Thyroid gland (tissue), 4 donors: ENCODE results near the gene INPP4A. TPM values are rescaled to one million over a fixed set of nuclear protein-coding genes. Genes with fewer than 3 reads are reported as not detected.

Experiments used
- DNase-seq, 2 donors: peaks; one replicate each; pipeline ENCODE4 v3.0.0-alpha.2; 2019
- H3K27ac ChIP-seq, 3 donors: fragments of 200-600 bp; sonication (generic); 1 replicate in 2 of 3; 2 replicates in 1 of 3; pipeline ENCODE4 v1.5.1; 2016 to 2019; ENCODE audit warnings: mild to moderate bottlenecking in 1 of 3, moderate library complexity in 1 of 3
- H3K27me3 ChIP-seq: fragments of 200-600 bp; sonication (generic); one replicate; pipeline ENCODE4 v1.5.1; 2019
- H3K36me3 ChIP-seq, 2 donors: fragments of 200-600 bp; sonication (generic); one replicate each; pipeline ENCODE4 v1.5.1; 2016 to 2019
- H3K4me1 ChIP-seq, 2 donors: fragments of 200-600 bp; sonication (generic); one replicate each; pipeline ENCODE4 v1.5.1; 2017 to 2019
- H3K4me3 ChIP-seq, 3 donors: fragments of 200-600 bp; sonication (generic); replicated peaks in 1 of 3; 1 replicate in 2 of 3; 2 replicates in 1 of 3; pipeline ENCODE4 v1.5.1; 2016; ENCODE audit warnings: mild to moderate bottlenecking in 1 of 3
- H3K9me3 ChIP-seq: fragments of 200-600 bp; sonication (generic); one replicate; pipeline ENCODE4 v1.5.1; 2017
- CTCF ChIP-seq, 6 experiments: fragments of 200-600 bp in 3 of 6; fragments of 450-650 bp in 3 of 6; sonication (generic) in 3 of 6; IDR thresholded peaks; one replicate each; pipeline ENCODE4 v1.5.1; 2016 to 2019; ENCODE audit warnings: antibody characterized with exemption in 6 of 6, mild to moderate bottlenecking in 2 of 6, inconsistent platforms in 1 of 6, moderate library complexity in 1 of 6
- POLR2A ChIP-seq, 2 donors: fragments of 450-650 bp; IDR thresholded peaks; one replicate each; pipeline ENCODE4 v1.6.1; 2017; ENCODE audit warnings: antibody characterized with exemption in 2 of 2, mild to moderate bottlenecking in 2 of 2, moderate library complexity in 1 of 2
- WGBS, 2 donors: methylation state at CpG; one replicate each; pipeline ENCODE4 v1.1.5; 2017; 5-methylcytosine and 5-hydroxymethylcytosine counted together
- intact Hi-C: fragments of 100-400 bp; cut with DNase I; formaldehyde crosslinking; loops from one replicate; pipeline ENCODE4 v1.15.1; 2023
- total RNA-seq, 4 donors: library from RNA; depleted of rRNA; stranded (reverse); fragments of >200 nt; gene quantifications; one replicate each; pipeline ENCODE4 v1.2.3, GENCODE V29; 2016

The INPP4A gene
- total RNA-seq, 4 donors from 2014 or later = 18.9 to 24.9 (median 23.8) TPM

GRCh38 chr2:98457045-98457696 is 12.5 kb downstream of the INPP4A start:
- H3K36me3 ChIP-seq = no peaks in the 10 kb centered on the region
- no peak for DNase-seq
- H3K27me3 ChIP-seq = no peaks in the 10 kb centered on the region
- peaks cover 11 to 39% of the 10 kb centered on the region in 2 donors for H3K4me1 ChIP-seq
- WGBS, 2 donors = 83 to 88% methylated on average over 4 of the region's 4 CpGs
- no peak overlapping the region for H3K4me3 ChIP-seq
- no peaks in the 10 kb centered on the region for H3K9me3 ChIP-seq
- intact Hi-C loops = no loop called here
- TF ChIP-seq CTCF (IDR thresholded peaks at IDR 0.05) (no peak), POLR2A (IDR thresholded peaks at IDR 0.05) (no peak)
- H3K27ac ChIP-seq = no peak overlapping the region

- H3K36me3 ChIP-seq = no peaks in the 10 kb centered on the region
- 87 to 94% methylated on average over 4 of the region's 4 CpGs for WGBS, 2 donors
- no peak overlapping the region for H3K4me3 ChIP-seq
- intact Hi-C loops = no loop called here
- no peak overlapping the region for H3K27ac ChIP-seq
- no peaks in the 10 kb centered on the region for H3K9me3 ChIP-seq
- TF ChIP-seq CTCF (IDR thresholded peaks at IDR 0.05) (no peak), POLR2A (IDR thresholded peaks at IDR 0.05) (no peak)
- no peaks in the 10 kb centered on the region for H3K27me3 ChIP-seq
- peaks cover 11 to 39% of the 10 kb centered on the region in 2 donors for H3K4me1 ChIP-seq
- DNase-seq = no peak
Measured at GRCh38 chr2:98458207-98458606, 13.5 kb downstream of the INPP4A start.

GRCh38 chr2:98458667-98459380 is 14.2 kb downstream of the INPP4A start:
- WGBS, 2 donors = 90 to 94% methylated on average over 14 of the region's 14 CpGs
- peaks cover 11 to 39% of the 10 kb centered on the region in 2 donors for H3K4me1 ChIP-seq
- no peak overlapping the region for H3K27ac ChIP-seq
- intact Hi-C loops = no loop called here
- H3K36me3 ChIP-seq = no peaks in the 10 kb centered on the region
- H3K4me3 ChIP-seq = no peak overlapping the region
- TF ChIP-seq CTCF (IDR thresholded peaks at IDR 0.05) (no peak), POLR2A (IDR thresholded peaks at IDR 0.05) (no peak)
- H3K9me3 ChIP-seq = no peaks in the 10 kb centered on the region
- no peak for DNase-seq
- H3K27me3 ChIP-seq = no peaks in the 10 kb centered on the region

- Histone ChIP-seq H3K27ac (peak overlapping the region in 1 of 3 donors; percentile 4), H3K4me1 (peaks cover 9 to 36% of the 10 kb centered on the region in 2 donors), H3K27me3 (no peaks in the 10 kb centered on the region), H3K36me3 (no peaks in the 10 kb centered on the region), H3K9me3 (no peaks in the 10 kb centered on the region), H3K4me3 (no peak overlapping the region)
- peak in 1 of 2 donors; percentile 33 for DNase-seq
- 44 to 61% methylated on average over 3 of the region's 3 CpGs for WGBS, 2 donors
- intact Hi-C loops = no loop called here
- TF ChIP-seq POLR2A (IDR thresholded peaks at IDR 0.05) (no peak), CTCF (IDR thresholded peaks at IDR 0.05) (no peak)
Measured at GRCh38 chr2:98459496-98460175, 15.0 kb downstream of the INPP4A start.
